T-helper 2 cell treated with Interferon-gamma antibody and Interleukin-4, amounts not matched to agents 5 μg/mL and 100 μg/mL, for 36 hours (primary cell): ENCODE measurements around the gene ARV1.
"Not testable (repeated sequence)": the region's sequence is repeated elsewhere in the genome, so short reads cannot be mapped to it uniquely, and the experiment has no call there.

Experiments used
- DNase-seq: peaks from one replicate; pipeline ENCODE4 v3.0.0; 2021; ENCODE audit warnings: low spot score
- H3K27ac Mint-ChIP-seq: one replicate; pipeline ENCODE4 v1.8.0; 2021; ENCODE audit warnings: mild to moderate bottlenecking, mixed read lengths
- H3K27me3 Mint-ChIP-seq: one replicate; pipeline ENCODE4 v1.8.0; 2021; ENCODE audit warnings: low read depth, mixed read lengths
- H3K36me3 Mint-ChIP-seq: one replicate; pipeline ENCODE4 v1.8.0; 2021; ENCODE audit warnings: low read depth, mixed read lengths
- H3K4me1 Mint-ChIP-seq: one replicate; pipeline ENCODE4 v1.8.0; 2021; ENCODE audit warnings: low read depth, mixed read lengths
- H3K4me3 Mint-ChIP-seq: one replicate; pipeline ENCODE4 v1.8.0; 2022; ENCODE audit warnings: mild to moderate bottlenecking, moderate library complexity, mixed read lengths
- H3K9me3 Mint-ChIP-seq: one replicate; pipeline ENCODE4 v1.8.0; 2021; ENCODE audit warnings: mixed read lengths

ARV1 gene

GRCh38 chr1:230984622-230985515 is 6.0 kb downstream of the ARV1 start:
- H3K27ac Mint-ChIP-seq, H3K4me3 Mint-ChIP-seq, H3K4me1 Mint-ChIP-seq, H3K36me3 Mint-ChIP-seq, H3K27me3 Mint-ChIP-seq, H3K9me3 Mint-ChIP-seq, DNase-seq: not testable (repeated sequence)

- Mint-ChIP-seq H3K27me3 (no peaks in the 10 kb centered on the region), H3K9me3 (no peaks in the 10 kb centered on the region), H3K36me3 (peaks cover 8% of the 10 kb centered on the region), H3K27ac (no peak overlapping the region), H3K4me1 (no peaks in the 10 kb centered on the region), H3K4me3 (no peak overlapping the region)
- DNase-seq, result no peak
Measured at GRCh38 chr1:230985711-230986110, 6.8 kb downstream of the ARV1 start.

- Mint-ChIP-seq H3K4me1 (peaks cover 2% of the 10 kb centered on the region), H3K9me3 (no peaks in the 10 kb centered on the region), H3K27ac (no peak overlapping the region), H3K27me3 (no peaks in the 10 kb centered on the region), H3K4me3 (no peak overlapping the region), H3K36me3 (peaks cover 16% of the 10 kb centered on the region)
- no peak for DNase-seq
Measured at GRCh38 chr1:230986976-230987375, 8.1 kb downstream of the ARV1 start.

GRCh38 chr1:230987448-230987847 is 8.6 kb downstream of the ARV1 start:
- H3K27me3 Mint-ChIP-seq, result no peaks in the 10 kb centered on the region

GRCh38 chr1:230992100-230992774 is 13.3 kb downstream of the ARV1 start:
- H3K4me3 Mint-ChIP-seq, result no peak overlapping the region
- no peak for DNase-seq
- peaks cover 2% of the 10 kb centered on the region for H3K4me1 Mint-ChIP-seq
- no peaks in the 10 kb centered on the region for H3K27me3 Mint-ChIP-seq
- H3K27ac Mint-ChIP-seq, result no peak overlapping the region
- peaks cover 19% of the 10 kb centered on the region for H3K36me3 Mint-ChIP-seq
- no peaks in the 10 kb centered on the region for H3K9me3 Mint-ChIP-seq

More at GRCh38 chr1:230987448-230987847, 8.6 kb downstream of the ARV1 start:
- Mint-ChIP-seq H3K36me3 (peaks cover 18% of the 10 kb centered on the region), H3K9me3 (no peaks in the 10 kb centered on the region), H3K27ac (no peak overlapping the region), H3K4me3 (no peak overlapping the region), H3K4me1 (peaks cover 2% of the 10 kb centered on the region)
- DNase-seq, result no peak

GRCh38 chr1:230994860-230995259 is 16.0 kb downstream of the ARV1 start:
- Mint-ChIP-seq H3K27me3 (no peaks in the 10 kb centered on the region), H3K9me3 (no peaks in the 10 kb centered on the region), H3K4me3 (no peak overlapping the region), H3K4me1 (peaks cover 2% of the 10 kb centered on the region), H3K27ac (no peak overlapping the region), H3K36me3 (peaks cover 26% of the 10 kb centered on the region)
- DNase-seq, result no peak

GRCh38 chr1:231000201-231000600 is 21.3 kb downstream of the ARV1 start:
- Mint-ChIP-seq H3K27me3 (no peaks in the 10 kb centered on the region), H3K4me3 (no peak overlapping the region), H3K4me1 (no peaks in the 10 kb centered on the region), H3K9me3 (peaks cover 20% of the 10 kb centered on the region), H3K27ac (no peak overlapping the region), H3K36me3 (peaks cover 24% of the 10 kb centered on the region)
- DNase-seq, result no peak

- no peaks in the 10 kb centered on the region for H3K27me3 Mint-ChIP-seq
- no peaks in the 10 kb centered on the region for H3K4me1 Mint-ChIP-seq
- no peak overlapping the region for H3K27ac Mint-ChIP-seq
- peaks cover 25% of the 10 kb centered on the region for H3K9me3 Mint-ChIP-seq
- H3K4me3 Mint-ChIP-seq, result no peak overlapping the region
- peaks cover 22% of the 10 kb centered on the region for H3K36me3 Mint-ChIP-seq
- DNase-seq, result no peak
Measured at GRCh38 chr1:231000639-231001038, 21.7 kb downstream of the ARV1 start.

GRCh38 chr1:231001892-231002291 is 23.0 kb downstream of the ARV1 start:
- Mint-ChIP-seq H3K27ac (no peak overlapping the region), H3K4me3 (no peak overlapping the region), H3K27me3 (no peaks in the 10 kb centered on the region), H3K36me3 (peaks cover 22% of the 10 kb centered on the region), H3K9me3 (peaks cover 37% of the 10 kb centered on the region), H3K4me1 (no peaks in the 10 kb centered on the region)
- no peak for DNase-seq

GRCh38 chr1:231007535-231007934 is 28.6 kb downstream of the ARV1 start:
- DNase-seq, H3K4me1 Mint-ChIP-seq, H3K27me3 Mint-ChIP-seq, H3K4me3 Mint-ChIP-seq, H3K27ac Mint-ChIP-seq, H3K36me3 Mint-ChIP-seq: not testable (repeated sequence)
- H3K9me3 Mint-ChIP-seq, result peaks cover 44% of the 10 kb centered on the region

- H3K4me1 Mint-ChIP-seq, result no peaks in the 10 kb centered on the region
- no peak overlapping the region for H3K27ac Mint-ChIP-seq
- H3K9me3 Mint-ChIP-seq, result peaks cover 12% of the 10 kb centered on the region
- H3K27me3 Mint-ChIP-seq, result no peaks in the 10 kb centered on the region
- H3K4me3 Mint-ChIP-seq, result no peak overlapping the region
- no peak for DNase-seq
- no peaks in the 10 kb centered on the region for H3K36me3 Mint-ChIP-seq
Measured at GRCh38 chr1:231011360-231011759, 32.5 kb downstream of the ARV1 start.

- no peaks in the 10 kb centered on the region for H3K27me3 Mint-ChIP-seq
- no peaks in the 10 kb centered on the region for H3K36me3 Mint-ChIP-seq
- DNase-seq, result no peak
- H3K9me3 Mint-ChIP-seq, result peaks cover 6% of the 10 kb centered on the region
- H3K4me3 Mint-ChIP-seq, result no peak overlapping the region
- no peak overlapping the region for H3K27ac Mint-ChIP-seq
- H3K4me1 Mint-ChIP-seq, result no peaks in the 10 kb centered on the region
Measured at GRCh38 chr1:231011963-231012362, 33.1 kb downstream of the ARV1 start.

GRCh38 chr1:231013391-231014015 is 34.6 kb downstream of the ARV1 start:
- no peaks in the 10 kb centered on the region for H3K9me3 Mint-ChIP-seq
- no peak overlapping the region for H3K4me3 Mint-ChIP-seq
- H3K27me3 Mint-ChIP-seq, result no peaks in the 10 kb centered on the region
- no peak for DNase-seq
- no peaks in the 10 kb centered on the region for H3K36me3 Mint-ChIP-seq
- no peaks in the 10 kb centered on the region for H3K4me1 Mint-ChIP-seq
- no peak overlapping the region for H3K27ac Mint-ChIP-seq

GRCh38 chr1:231016234-231016633 is 37.3 kb downstream of the ARV1 start:
- Mint-ChIP-seq H3K4me3 (no peak overlapping the region), H3K9me3 (no peaks in the 10 kb centered on the region), H3K27ac (no peak overlapping the region), H3K4me1 (peaks cover 9% of the 10 kb centered on the region), H3K27me3 (no peaks in the 10 kb centered on the region), H3K36me3 (peaks cover 6% of the 10 kb centered on the region)
- DNase-seq, result no peak
